Measurements from ENCODE around the gene SELENOS.

Gene SELENOS

GRCh38 chr15:101251830-101252820, 25.2 kb downstream of the SELENOS start, which contains the start of gene CHSY1:
Gene CHSY1 (minus strand): TSS chr15:101252048. CDS start chr15:101251456, 592 bp downstream.
- DNase-seq (ENCODE audit: low read depth in 2 of 3, low spot score in 2 of 3): peak; percentile 73 to 78 (median 76)

GRCh38 chr15:101250873-101251829, 26.1 kb downstream of the SELENOS start:
- no peak for DNase-seq (ENCODE audit: low read depth in 2 of 3, low spot score in 2 of 3)

- no peak for DNase-seq (ENCODE audit: low read depth in 2 of 3, low spot score in 2 of 3)
Measured at GRCh38 chr15:101250341-101250831, 26.9 kb downstream of the SELENOS start.

- no peak for DNase-seq (ENCODE audit: low read depth in 2 of 3, low spot score in 2 of 3)
Measured at GRCh38 chr15:101248274-101248673, 29.0 kb downstream of the SELENOS start.

- DNase-seq (ENCODE audit: low read depth in 2 of 3, low spot score in 2 of 3): no peak
Measured at GRCh38 chr15:101246824-101247745, 30.2 kb downstream of the SELENOS start.

DNA sequence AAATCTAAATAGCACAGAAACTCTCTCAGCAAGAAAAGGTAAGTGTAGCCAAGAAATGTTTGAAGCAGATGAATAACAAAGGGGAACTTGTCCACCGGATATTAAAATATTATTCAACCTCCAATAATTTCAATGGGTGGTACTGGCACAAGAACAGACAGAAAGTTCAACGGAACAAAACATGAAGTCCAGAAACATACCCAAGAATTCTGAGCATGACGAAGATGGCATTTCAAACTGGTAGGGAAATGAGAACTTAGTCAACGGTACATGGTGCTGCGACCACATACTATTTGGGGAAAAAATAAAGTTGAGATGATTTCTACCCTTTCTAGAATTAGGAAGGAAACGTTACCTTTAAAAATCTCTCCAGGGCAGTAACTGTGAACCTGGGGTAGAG, 30.9 kb downstream of the SELENOS start:
- no peak for DNase-seq (ENCODE audit: low read depth in 2 of 3, low spot score in 2 of 3)

GRCh38 chr15:101244889-101245668, 32.2 kb downstream of the SELENOS start:
- no peak for DNase-seq (ENCODE audit: low read depth in 2 of 3, low spot score in 2 of 3)

- no peak for DNase-seq (ENCODE audit: low read depth in 2 of 3, low spot score in 2 of 3)
Measured at GRCh38 chr15:101244036-101244781, 33.1 kb downstream of the SELENOS start.

DNA sequence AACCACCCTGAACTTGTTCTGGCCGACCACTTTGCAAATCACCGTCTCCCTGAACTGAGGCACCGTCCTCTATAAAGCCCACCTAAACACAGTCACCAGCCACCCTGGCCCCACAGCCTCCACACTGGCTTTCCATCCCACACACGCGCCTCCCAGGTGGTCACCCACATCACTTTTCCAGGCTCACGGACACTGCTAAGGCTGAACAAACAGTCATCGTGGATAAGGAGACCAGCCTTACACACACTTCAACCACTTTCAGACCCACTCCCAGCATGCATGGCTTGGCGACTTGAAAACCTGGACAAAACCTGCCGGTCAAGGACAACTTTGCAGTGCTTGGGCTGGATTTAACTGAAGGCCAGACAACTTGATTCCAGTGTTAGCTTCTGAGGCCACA, 33.9 kb downstream of the SELENOS start:
- DNase-seq (ENCODE audit: low read depth in 2 of 3, low spot score in 2 of 3): no peak

DNA sequence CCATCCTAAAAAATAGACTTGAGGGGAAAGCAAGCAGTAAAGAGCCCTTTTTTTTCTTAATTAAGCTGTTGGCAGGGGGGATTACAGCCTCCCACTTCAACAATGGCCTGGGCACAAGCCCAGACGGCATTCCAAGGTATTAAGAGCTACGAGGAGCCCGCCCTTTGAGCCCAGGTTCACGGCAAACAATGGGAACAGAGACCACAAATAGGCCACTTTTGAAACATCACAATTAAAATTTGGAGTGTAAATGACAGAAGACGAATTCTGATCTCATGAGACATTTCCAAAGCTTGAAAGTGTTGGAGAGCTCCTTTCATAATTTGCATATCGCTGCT, 34.3 kb downstream of the SELENOS start:
- no peak for DNase-seq (ENCODE audit: low read depth in 2 of 3, low spot score in 2 of 3)

- no peak for DNase-seq (ENCODE audit: low read depth in 2 of 3, low spot score in 2 of 3)
Measured at GRCh38 chr15:101242160-101242998, 34.9 kb downstream of the SELENOS start.

GRCh38 chr15:101240358-101240757, 36.9 kb downstream of the SELENOS start:
- no peak for DNase-seq (ENCODE audit: low read depth in 2 of 3, low spot score in 2 of 3)

GRCh38 chr15:101239724-101240136, 37.6 kb downstream of the SELENOS start:
- DNase-seq (ENCODE audit: low read depth in 2 of 3, low spot score in 2 of 3): no peak

- DNase-seq (ENCODE audit: low read depth in 2 of 3, low spot score in 2 of 3): no peak
Measured at GRCh38 chr15:101237251-101237650, 40.0 kb downstream of the SELENOS start.

DNA sequence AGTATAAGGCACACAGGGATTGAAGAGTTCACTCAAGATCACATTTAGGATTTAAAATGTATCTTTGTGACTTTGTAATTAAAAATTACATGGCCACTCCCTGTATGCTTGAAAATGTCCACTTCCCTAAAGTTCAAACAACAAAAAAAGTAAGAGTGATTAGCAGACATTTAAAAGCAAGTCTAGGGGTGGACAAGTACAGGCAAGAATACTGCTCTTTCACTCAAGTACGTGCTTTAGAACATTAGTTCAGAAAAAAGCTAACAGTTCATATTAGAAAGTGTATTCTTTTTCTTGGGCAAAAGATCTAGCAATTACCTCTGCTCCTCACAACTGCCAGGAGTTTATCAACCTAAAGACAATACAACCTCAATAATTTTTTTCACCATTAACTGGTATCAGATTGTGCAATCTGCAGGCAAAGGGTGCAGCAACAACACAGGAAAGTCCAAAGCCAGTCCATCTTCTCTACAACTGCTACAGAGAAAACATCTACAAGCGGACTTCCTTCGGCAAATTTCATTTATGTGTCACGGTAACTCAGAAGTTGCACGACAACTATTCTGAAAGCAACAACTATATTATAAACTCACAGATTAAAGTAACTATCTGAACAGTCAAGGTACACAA, 43.5 kb downstream of the SELENOS start:
- no peak for DNase-seq (ENCODE audit: low read depth in 2 of 3, low spot score in 2 of 3)

- DNase-seq (ENCODE audit: low read depth in 2 of 3, low spot score in 2 of 3): no peak
Measured at GRCh38 chr15:101232677-101233076, 44.6 kb downstream of the SELENOS start.

GRCh38 chr15:101228313-101228712, 49.0 kb downstream of the SELENOS start:
- DNase-seq (ENCODE audit: low read depth in 2 of 3, low spot score in 2 of 3): no peak
